Natural killer cell (primary cell): ENCODE data around the gene FMN1. TPM values are rescaled to one million over a fixed set of nuclear protein-coding genes. Genes with fewer than 3 reads are reported as not detected.

Source experiments
- ATAC-seq, 3 donors: fragments of 150-1000 bp in 2 of 3; fragments of 200-7000 bp in 1 of 3; cut with Tn5 transposase; 1 replicate in 1 of 3; 2 replicates in 2 of 3; pipeline ENCODE4 v1.10.0; 2021; ENCODE audit warnings: mild to moderate bottlenecking in 2 of 3, moderate library complexity in 2 of 3
- DNase-seq, 2 donors: peaks; one replicate each; pipeline versions ENCODE4 v3.0.0 to v3.0.0-alpha.2; 2013 to 2021; ENCODE audit warnings: mixed read lengths in 1 of 2
- H3K27ac ChIP-seq: one replicate; pipeline ENCODE4 v1.5.1; 2013; ENCODE audit warnings: mild to moderate bottlenecking, low read length
- H3K27me3 ChIP-seq: one replicate; pipeline ENCODE4 v1.6.1; 2013; ENCODE audit warnings: low read length; ENCODE audit not compliant: control insufficient read depth, insufficient read depth
- H3K36me3 ChIP-seq: one replicate; pipeline ENCODE4 v1.6.1; 2013; ENCODE audit warnings: low read length; ENCODE audit not compliant: control insufficient read depth, insufficient read depth
- H3K4me1 ChIP-seq: one replicate; pipeline ENCODE4 v1.6.1; 2013; ENCODE audit warnings: low read length; ENCODE audit not compliant: control insufficient read depth, insufficient read depth
- H3K4me3 ChIP-seq: one replicate; pipeline ENCODE4 v1.5.1; 2013; ENCODE audit warnings: low read length
- H3K9me3 ChIP-seq: one replicate; pipeline ENCODE4 v1.6.1; 2013; ENCODE audit warnings: low read length; ENCODE audit not compliant: control insufficient read depth, insufficient read depth
- H3K27ac Mint-ChIP-seq, 2 donors: one replicate each; pipeline ENCODE4 v1.8.0; 2022; ENCODE audit warnings: mild to moderate bottlenecking in 2 of 2, mixed read lengths in 2 of 2, moderate library complexity in 1 of 2
- H3K27me3 Mint-ChIP-seq, 2 donors: one replicate each; pipeline ENCODE4 v1.8.0; 2022; ENCODE audit warnings: low read depth in 2 of 2, mixed read lengths in 2 of 2
- H3K36me3 Mint-ChIP-seq: one replicate; pipeline ENCODE4 v1.8.0; 2022; ENCODE audit warnings: mixed read lengths
- H3K4me1 Mint-ChIP-seq, 2 donors: one replicate each; pipeline ENCODE4 v1.8.0; 2022; ENCODE audit warnings: mixed read lengths in 2 of 2
- H3K4me3 Mint-ChIP-seq: one replicate; pipeline ENCODE4 v1.8.0; 2022; ENCODE audit warnings: mild to moderate bottlenecking, moderate library complexity, mixed read lengths
- H3K9me3 Mint-ChIP-seq, 2 donors: one replicate each; pipeline ENCODE4 v1.8.0; 2022; ENCODE audit warnings: mixed read lengths in 2 of 2
- CTCF ChIP-seq: fragments of 200-600 bp; IDR thresholded peaks from one replicate; pipeline ENCODE4 v1.8.0; 2022; ENCODE audit warnings: antibody characterized with exemption
- WGBS: methylation state at CpG from one replicate; pipeline ENCODE4 v1.1.7; 2013; ENCODE audit warnings: missing lambda C conversion rate; ENCODE audit not compliant: insufficient coverage; 5-methylcytosine and 5-hydroxymethylcytosine counted together
- intact Hi-C: fragments of 100-400 bp; cut with micrococcal nuclease; formaldehyde crosslinking; loops from one replicate; pipeline ENCODE4 v1.14.2; 2022
- total RNA-seq, 4 donors: library from RNA; stranded (reverse); fragments of 120-200 nt in 1 of 4; gene quantifications; one replicate each; pipeline versions ENCODE4 v1.2.3 to v1.2.4, GENCODE V29; 2013 to 2022

The FMN1 gene
- total RNA-seq, 3 donors from 2014 or later (not counting 1 experiment from before 2014, with no cell fraction given): 2.0 to 19.2 (median 2.2) TPM

GRCh38 chr15:32857732-32858131 is 336.8 kb downstream of the FMN1 start:
- H3K4me3 ChIP-seq: no peak overlapping the region
- no peak for TF ChIP-seq CTCF
- no peak overlapping the region for H3K27ac ChIP-seq
- no peak overlapping the region for H3K27ac Mint-ChIP-seq
- peaks cover 0 to 4% of the 10 kb centered on the region in 2 donors for H3K4me1 Mint-ChIP-seq
- no peaks in the 10 kb centered on the region for H3K9me3 ChIP-seq
- no peaks in the 10 kb centered on the region for H3K4me1 ChIP-seq
- 77% methylated on average over 2 of the region's 2 CpGs for WGBS
- intact Hi-C loops: no loop called here
- no peaks in the 10 kb centered on the region for H3K9me3 Mint-ChIP-seq
- H3K27me3 ChIP-seq: no peaks in the 10 kb centered on the region
- H3K36me3 Mint-ChIP-seq: no peaks in the 10 kb centered on the region
- H3K27me3 Mint-ChIP-seq: peaks cover 0 to 8% of the 10 kb centered on the region in 2 donors
- no peaks in the 10 kb centered on the region for H3K36me3 ChIP-seq
- no peak for ATAC-seq
- H3K4me3 Mint-ChIP-seq: no peak overlapping the region
- DNase-seq: no peak

GRCh38 chr15:32856753-32857152 is 337.8 kb downstream of the FMN1 start:
- no peak overlapping the region for H3K4me3 ChIP-seq
- H3K36me3 ChIP-seq: no peaks in the 10 kb centered on the region
- intact Hi-C loops: no loop called here
- H3K4me1 ChIP-seq: no peaks in the 10 kb centered on the region
- H3K9me3 Mint-ChIP-seq: no peaks in the 10 kb centered on the region
- no peak for ATAC-seq
- H3K36me3 Mint-ChIP-seq: no peaks in the 10 kb centered on the region
- peaks cover 0 to 1% of the 10 kb centered on the region in 2 donors for H3K4me1 Mint-ChIP-seq
- H3K27ac Mint-ChIP-seq: no peak overlapping the region
- no peaks in the 10 kb centered on the region for H3K27me3 ChIP-seq
- no peak for TF ChIP-seq CTCF
- no peak overlapping the region for H3K27ac ChIP-seq
- H3K27me3 Mint-ChIP-seq: peaks cover 0 to 8% of the 10 kb centered on the region in 2 donors
- WGBS: 89% methylated on average over 4 of the region's 4 CpGs
- no peaks in the 10 kb centered on the region for H3K9me3 ChIP-seq
- DNase-seq: no peak
- no peak overlapping the region for H3K4me3 Mint-ChIP-seq

- H3K9me3 ChIP-seq: no peaks in the 10 kb centered on the region
- H3K36me3 ChIP-seq: no peaks in the 10 kb centered on the region
- Mint-ChIP-seq H3K9me3 (no peaks in the 10 kb centered on the region), H3K36me3 (no peaks in the 10 kb centered on the region), H3K4me3 (no peak overlapping the region), H3K4me1 (no peaks in the 10 kb centered on the region), H3K27ac (no peak overlapping the region), H3K27me3 (peaks cover 0 to 8% of the 10 kb centered on the region in 2 donors)
- intact Hi-C loops: no loop called here
- no peak for DNase-seq
- ATAC-seq: no peak
- no peak overlapping the region for H3K4me3 ChIP-seq
- no peak for TF ChIP-seq CTCF
- no peak overlapping the region for H3K27ac ChIP-seq
- H3K27me3 ChIP-seq: no peaks in the 10 kb centered on the region
- no peaks in the 10 kb centered on the region for H3K4me1 ChIP-seq
Measured at GRCh38 chr15:32855942-32856341, 338.6 kb downstream of the FMN1 start.

- peaks cover 0 to 8% of the 10 kb centered on the region in 2 donors for H3K27me3 Mint-ChIP-seq
- no peaks in the 10 kb centered on the region for H3K9me3 ChIP-seq
- no peak overlapping the region for H3K27ac ChIP-seq
- H3K9me3 Mint-ChIP-seq: no peaks in the 10 kb centered on the region
- no peak overlapping the region for H3K4me3 Mint-ChIP-seq
- no peaks in the 10 kb centered on the region for H3K36me3 Mint-ChIP-seq
- WGBS: 80% methylated on average over 2 of the region's 3 CpGs
- no peak overlapping the region for H3K27ac Mint-ChIP-seq
- intact Hi-C loops: no loop called here
- TF ChIP-seq CTCF: no peak
- H3K27me3 ChIP-seq: no peaks in the 10 kb centered on the region
- no peaks in the 10 kb centered on the region for H3K36me3 ChIP-seq
- no peak overlapping the region for H3K4me3 ChIP-seq
- DNase-seq (no peak), ATAC-seq (no peak)
- H3K4me1 Mint-ChIP-seq: no peaks in the 10 kb centered on the region
- H3K4me1 ChIP-seq: no peaks in the 10 kb centered on the region
Measured at GRCh38 chr15:32853592-32853991, 340.9 kb downstream of the FMN1 start.
